BJ (cell line): ENCODE measurements around the gene ODAD3. TPM values are rescaled to one million over a fixed set of nuclear protein-coding genes. Genes with fewer than 3 reads are reported as not detected.

ENCODE experiments used
- CTCF ChIA-PET: fragments of 350-600 bp; formaldehyde crosslinking; extraction: SDS; loops from one replicate; lab custom pipeline; 2021; ENCODE audit warnings: antibody characterized with exemption, inconsistent platforms; lab: Yijun Ruan, JAX
- POLR2A ChIA-PET: fragments of 300-600 bp; sonication (Branson Sonifier 250); formaldehyde crosslinking; extraction: SDS; loops from one replicate; lab custom pipeline; 2021; ENCODE audit warnings: antibody characterized with exemption; lab: Charles Lee
- DNase-seq: peaks from one replicate; pipeline ENCODE4 v3.0.0-alpha.2; 2011; ENCODE audit warnings: low read depth
- H3K27me3 ChIP-seq: 2 replicates; pipeline ENCODE4 v1.6.0; 2011; ENCODE audit warnings: low read length; ENCODE audit not compliant: control insufficient read depth, insufficient read depth
- H3K36me3 ChIP-seq: 2 replicates; pipeline ENCODE4 v1.5.1; 2011; ENCODE audit warnings: low read length; ENCODE audit not compliant: control insufficient read depth, insufficient read depth
- H3K4me3 ChIP-seq: 2 replicates; pipeline ENCODE4 v1.5.1; 2011; ENCODE audit warnings: low read depth, mild to moderate bottlenecking, control low read depth, low read length
- CTCF ChIP-seq: IDR thresholded peaks from 2 replicates; pipeline ENCODE4 v1.5.1; 2011; ENCODE audit warnings: low read depth, mild to moderate bottlenecking, control low read depth, inconsistent platforms, low read length, moderate library complexity; ENCODE audit not compliant: insufficient read depth
- polyA plus RNA-seq: library from polyadenylated mRNA; depleted of rRNA; stranded (reverse); fragments of >200 nt; gene quantifications from 2 replicates; pipeline ENCODE4 v1.2.3, GENCODE V29; 2011

ODAD3 gene
- polyA plus RNA-seq, 1 experiment: 0.38 TPM

GRCh38 chr19:11399667-11400066 lies 35.3 kb downstream of the ODAD3 start:
- no peaks in the 10 kb centered on the region for H3K27me3 ChIP-seq
- no peak overlapping the region for H3K4me3 ChIP-seq
- DNase-seq: no peak
- no peaks in the 10 kb centered on the region; the same call in 1 of the 2 replicates for H3K36me3 ChIP-seq
- CTCF ChIA-PET: interaction anchor here (0.6 to 1.4 kb wide), 2 partner anchors 18 to 173 kb away, joined by 3 to 4 read pairs; no protein-coding TSS in a partner anchor
- POLR2A ChIA-PET: no interaction called here
- TF ChIP-seq CTCF: no peak

DNA sequence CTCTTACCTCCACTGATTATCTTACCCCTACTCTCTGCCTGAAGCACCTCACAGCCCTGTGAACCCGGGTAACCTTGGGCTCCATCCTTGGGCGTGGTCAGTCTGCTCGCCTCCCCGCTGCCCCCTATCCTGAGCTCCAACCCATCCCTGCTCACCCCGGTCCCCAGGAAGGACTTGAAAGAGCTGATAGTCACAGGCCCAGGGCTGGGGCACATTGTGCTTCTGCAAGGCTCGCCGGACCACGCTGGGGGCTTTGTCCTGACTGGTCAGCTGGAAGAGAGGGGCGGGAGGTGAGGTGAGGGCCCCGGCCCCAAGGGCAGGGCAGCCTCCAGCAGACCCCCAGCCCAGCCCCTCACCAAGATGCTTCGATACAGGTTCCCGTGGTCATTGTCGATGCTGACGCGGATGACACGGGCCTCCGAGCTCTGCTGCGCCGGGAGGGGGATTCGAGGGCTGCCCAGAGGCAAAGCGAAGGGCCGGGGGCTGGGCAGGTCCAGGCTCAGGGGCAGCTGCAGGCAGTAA lies 37.8 kb downstream of the ODAD3 start:
- no peaks in the 10 kb centered on the region for H3K36me3 ChIP-seq
- H3K4me3 ChIP-seq: no peak overlapping the region
- POLR2A ChIA-PET: no interaction called here
- no peak for DNase-seq
- CTCF ChIA-PET: interaction anchor here (0.5 to 0.7 kb wide), 2 partner anchors 11 to 85 kb away, joined by 3 to 4 read pairs; no protein-coding TSS in a partner anchor
- TF ChIP-seq CTCF: no peak
- H3K27me3 ChIP-seq: no peaks in the 10 kb centered on the region

- POLR2A ChIA-PET: no interaction called here
- no peaks in the 10 kb centered on the region for H3K27me3 ChIP-seq
- DNase-seq: no peak
- TF ChIP-seq CTCF: no peak
- CTCF ChIA-PET: interaction anchor here (1.2 to 3.0 kb wide), 5 partner anchors 10 to 45 kb away, joined by 3 to 20 read pairs (median 4); partner anchors contain the start of genes CCDC159, ODAD3, PRKCSH and TMEM205
- no peaks in the 10 kb centered on the region for H3K36me3 ChIP-seq
- H3K4me3 ChIP-seq: no peak overlapping the region
Measured at GRCh38 chr19:11390933-11391680, 43.8 kb downstream of the ODAD3 start.

DNA sequence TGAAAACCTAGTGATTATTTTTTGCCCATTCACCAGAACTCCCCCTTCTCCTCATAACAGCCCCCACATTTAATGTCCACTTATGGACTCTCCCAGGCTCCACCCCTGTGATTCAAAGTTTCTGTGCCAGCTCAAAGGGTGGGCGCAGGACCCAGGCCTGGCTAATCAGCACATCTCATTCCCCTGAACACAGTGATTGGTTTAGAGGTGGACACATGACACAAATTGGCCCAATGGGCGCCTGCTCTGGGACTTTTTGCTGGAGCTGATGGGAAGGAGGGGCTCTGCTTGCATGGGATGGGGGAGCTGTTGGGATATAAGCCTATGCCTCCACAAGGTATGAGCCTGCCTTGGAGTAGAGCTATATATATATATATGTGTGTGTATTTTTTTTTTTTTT lies 44.6 kb downstream of the ODAD3 start:
- no peaks in the 10 kb centered on the region for H3K36me3 ChIP-seq
- ChIA-PET CTCF (interaction anchor here (1.2 to 3.0 kb wide), 5 partner anchors 9 to 45 kb away, joined by 3 to 20 read pairs (median 4); partner anchors contain the start of genes CCDC159, ODAD3, PRKCSH and TMEM205), POLR2A (no interaction called here)
- DNase-seq: no peak
- no peaks in the 10 kb centered on the region for H3K27me3 ChIP-seq
- TF ChIP-seq CTCF: no peak
- no peak overlapping the region for H3K4me3 ChIP-seq

DNA sequence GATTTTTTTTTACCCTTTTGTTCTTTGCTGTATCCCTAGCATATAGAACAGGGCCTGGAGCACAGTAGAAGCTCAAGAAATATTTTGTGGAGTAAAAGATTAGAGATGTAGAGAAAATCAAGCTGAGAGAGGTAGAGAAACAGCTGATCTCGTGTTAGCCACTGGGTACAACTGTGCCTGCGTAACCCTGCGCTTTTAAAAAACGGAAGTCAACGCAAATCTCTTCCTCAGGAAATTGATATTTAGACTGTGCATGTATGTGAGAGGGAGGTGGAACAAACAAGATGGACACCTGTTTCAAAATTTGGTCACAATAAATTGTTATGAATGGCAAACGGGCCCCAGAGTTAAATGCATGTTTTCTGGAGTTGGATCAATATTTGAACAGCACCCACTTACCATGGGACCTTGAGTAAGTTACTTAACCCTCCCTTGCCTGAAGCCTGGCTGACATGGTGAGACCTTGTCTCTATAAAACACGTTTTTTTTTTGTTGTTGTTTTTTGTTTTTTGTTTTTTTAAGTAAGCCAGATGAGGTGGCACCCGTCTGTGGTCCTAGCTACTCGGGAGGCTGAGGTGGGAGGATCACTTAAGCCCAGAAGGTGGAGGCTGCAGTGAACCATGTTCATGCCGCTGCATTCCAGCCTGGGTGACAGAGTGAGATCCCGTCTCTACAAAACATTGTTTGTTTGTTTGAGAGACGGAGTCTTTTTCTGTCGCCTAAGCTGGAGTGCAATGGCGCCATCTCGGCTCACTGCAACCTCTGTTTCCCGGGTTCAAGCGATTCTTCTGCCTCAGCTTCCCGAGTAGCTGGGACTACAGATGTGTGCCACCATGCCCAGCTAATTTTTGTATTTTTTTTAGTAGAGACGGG lies 47.5 kb downstream of the ODAD3 start:
- CTCF ChIA-PET: interaction anchor here (0.8 to 1.2 kb wide), 2 partner anchors 9 to 95 kb away, joined by 3 read pairs; no protein-coding TSS in a partner anchor
- no peak for TF ChIP-seq CTCF
- DNase-seq: no peak
- POLR2A ChIA-PET: no interaction called here
- Histone ChIP-seq H3K4me3 (no peak overlapping the region), H3K36me3 (no peaks in the 10 kb centered on the region), H3K27me3 (no peaks in the 10 kb centered on the region)
